Activated CD4-positive, alpha-beta T cell treated with anti-CD3 and anti-CD28 coated beads for 1 hour (primary cell): ENCODE results near the gene MAGI3.
"Not testable (repeated sequence)": the region's sequence is repeated elsewhere in the genome, so short reads cannot be mapped to it uniquely, and the experiment has no call there.

Experiments used
- DNase-seq: peaks from one replicate; pipeline ENCODE4 v3.0.0-alpha.2; 2020

MAGI3 gene

DNA sequence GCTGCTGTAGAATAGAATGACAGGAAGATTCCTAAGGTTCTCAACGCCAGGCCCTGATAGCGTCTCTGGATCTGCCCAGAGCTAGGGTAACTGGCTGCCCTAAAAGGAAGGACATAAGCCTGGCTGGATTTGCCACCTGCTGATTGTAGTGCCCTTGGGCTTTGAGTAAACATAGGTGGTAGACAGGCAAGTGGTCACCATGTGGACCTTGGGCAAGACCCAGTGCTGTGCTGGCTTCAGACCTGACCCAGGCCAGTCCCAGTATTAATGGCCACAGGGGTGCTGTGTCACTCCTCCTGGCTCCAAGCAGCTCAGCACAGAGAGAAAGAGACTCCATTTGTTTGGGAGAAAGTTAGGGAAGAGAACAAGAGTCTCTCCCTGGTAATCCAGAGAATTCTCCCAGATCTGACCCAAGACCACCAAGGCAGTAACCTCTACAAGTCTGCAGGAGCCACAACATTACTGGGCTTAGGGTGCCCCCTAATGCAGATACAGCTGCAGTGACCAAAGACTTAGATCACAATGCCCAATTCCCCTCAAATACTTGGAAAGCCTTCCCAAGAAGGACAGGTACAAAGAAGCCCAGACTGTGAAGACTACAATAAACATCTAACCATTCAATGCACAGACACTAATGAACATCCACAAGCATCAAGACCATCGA, 324.4 kb downstream of the MAGI3 start:
- DNase-seq: no peak

DNA sequence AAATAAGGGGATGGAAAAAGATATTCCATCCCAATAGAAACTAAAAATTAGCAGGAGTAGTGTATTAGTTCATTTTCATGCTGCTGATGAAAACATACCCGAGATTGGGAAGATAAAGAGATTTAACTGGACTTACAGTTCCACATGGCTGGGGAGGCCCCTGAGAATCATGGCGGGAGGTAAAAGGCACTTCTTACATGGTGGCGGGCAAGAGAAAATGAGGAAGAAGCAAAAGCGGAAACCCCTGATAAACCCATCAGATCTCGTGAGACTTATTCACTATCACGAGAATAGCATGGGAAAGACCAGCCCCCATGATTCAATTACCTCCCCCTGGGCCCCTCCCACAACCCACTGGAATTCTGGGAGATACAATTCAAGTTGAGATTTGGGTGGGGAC, 327.2 kb downstream of the MAGI3 start:
- DNase-seq: not testable (repeated sequence)

DNA sequence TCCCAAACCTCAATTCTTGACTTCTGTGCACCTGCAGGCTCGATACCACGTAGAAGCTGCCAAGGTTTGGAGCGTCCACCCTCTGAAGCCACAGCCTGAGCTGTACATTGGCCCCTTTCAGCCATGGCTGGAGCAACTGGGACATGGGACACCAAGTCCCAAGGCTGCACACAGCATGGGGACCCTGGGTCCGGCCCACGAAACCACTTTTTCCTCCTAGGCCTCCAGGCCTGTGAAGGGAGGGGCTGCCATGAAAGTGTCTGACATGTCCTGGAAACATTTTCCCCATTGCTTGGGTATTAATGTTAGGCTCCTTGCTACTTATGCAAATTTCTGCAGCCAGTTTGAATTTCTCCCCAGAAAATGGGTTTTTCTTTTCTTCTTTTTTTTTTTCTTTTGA, 328.3 kb downstream of the MAGI3 start:
- not testable (repeated sequence) for DNase-seq

DNA sequence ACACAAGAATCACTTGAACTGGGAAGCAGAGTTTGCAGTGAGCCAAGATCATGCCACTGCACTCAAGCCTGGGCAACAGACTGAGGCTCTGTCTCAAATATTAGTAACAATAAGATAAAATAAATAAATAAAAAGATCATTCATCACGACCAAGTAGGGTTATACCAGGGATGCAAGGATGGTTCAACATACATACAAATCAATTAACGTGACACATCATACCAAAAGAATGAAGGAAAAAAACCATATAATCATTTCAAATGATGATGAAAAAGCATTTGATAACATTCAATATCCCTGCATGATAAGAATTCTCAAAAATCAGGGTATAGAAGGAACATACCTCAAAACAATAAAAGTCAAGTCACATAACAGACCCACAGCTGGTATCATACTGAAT, 330.7 kb downstream of the MAGI3 start:
- no peak for DNase-seq

DNA sequence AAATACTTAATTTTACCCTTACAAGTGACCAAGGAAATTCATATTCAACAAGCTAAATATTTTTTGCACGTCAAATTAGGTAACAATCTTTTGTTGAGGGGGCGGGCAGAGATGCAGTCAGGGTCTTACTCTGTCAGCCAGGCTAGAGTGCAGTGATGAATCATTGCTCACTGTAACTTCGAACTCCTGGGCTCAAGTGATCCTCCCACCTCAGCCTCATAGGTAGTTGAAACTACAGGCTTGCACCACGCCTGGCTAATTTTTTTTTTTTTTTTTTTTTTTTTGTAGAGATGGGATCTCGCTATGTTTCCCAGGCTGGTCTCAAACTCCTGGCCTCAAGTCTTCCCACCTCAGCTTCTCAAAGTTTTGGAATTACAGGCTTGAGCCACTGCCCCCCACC, 342.5 kb downstream of the MAGI3 start:
- DNase-seq: no peak

DNA sequence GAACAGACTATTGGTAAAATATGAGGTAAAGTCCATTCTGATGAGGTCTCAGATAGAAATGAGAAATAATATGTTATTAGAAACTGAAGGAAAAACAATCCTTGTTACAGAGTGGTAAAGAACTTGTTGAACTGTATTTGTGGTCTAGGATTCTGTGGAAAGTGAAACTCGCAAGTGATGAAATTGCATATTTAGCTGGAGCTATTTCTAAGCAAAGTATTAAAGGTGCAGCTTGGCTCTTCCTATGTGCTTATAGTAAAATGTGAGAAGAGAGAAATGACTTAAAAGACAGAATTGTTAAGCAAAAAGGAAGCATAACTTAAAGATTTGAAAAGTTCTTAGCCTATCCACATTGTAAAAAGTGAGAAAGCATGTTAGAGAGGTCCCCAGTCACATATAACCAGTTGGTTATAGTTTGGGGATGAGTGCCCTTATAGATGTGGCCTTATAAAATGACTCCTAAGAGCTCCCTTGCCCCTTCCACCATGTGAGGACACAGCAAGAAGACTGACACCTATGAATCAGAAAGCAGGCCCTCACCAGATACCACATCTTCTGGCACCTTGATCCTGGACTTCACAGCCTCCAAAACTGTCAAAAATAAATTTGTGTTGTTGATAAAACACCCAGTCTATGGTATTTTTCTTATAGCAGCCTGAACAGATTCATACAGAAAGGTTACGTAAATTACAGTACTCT, 344.2 kb downstream of the MAGI3 start:
- DNase-seq: no peak
